Astrocyte of the cerebellum (primary cell): ENCODE results near the gene SERPINF2.

Experiments
- DNase-seq: peaks from one replicate; pipeline ENCODE4 v3.0.0-alpha.2; 2011; ENCODE audit warnings: low read depth
- H3K4me3 ChIP-seq: 2 replicates; pipeline ENCODE4 v1.5.1; 2011; ENCODE audit warnings: mild to moderate bottlenecking, low read depth, low read length, moderate library complexity
- in situ Hi-C: cut with HindIII; loops from 2 replicates; pipeline ENCODE4 v1.10.0; 2017; ENCODE audit warnings: low sequenced_read_pairs
- TF ChIP-seq, protein P1 (sequence below): IDR thresholded peaks from 2 replicates; pipeline ENCODE4 v1.5.1; 2012; ENCODE audit warnings: low read length, low read depth, moderate library complexity, mild to moderate bottlenecking; ENCODE audit errors: missing control alignments

Gene SERPINF2

GRCh38 chr17:1753767-1754429 is 11.2 kb downstream of the SERPINF2 start:
- in situ Hi-C loops: no loop called here
- no peak overlapping the region for H3K4me3 ChIP-seq
- no peak for DNase-seq
- TF ChIP-seq, protein P1, sequence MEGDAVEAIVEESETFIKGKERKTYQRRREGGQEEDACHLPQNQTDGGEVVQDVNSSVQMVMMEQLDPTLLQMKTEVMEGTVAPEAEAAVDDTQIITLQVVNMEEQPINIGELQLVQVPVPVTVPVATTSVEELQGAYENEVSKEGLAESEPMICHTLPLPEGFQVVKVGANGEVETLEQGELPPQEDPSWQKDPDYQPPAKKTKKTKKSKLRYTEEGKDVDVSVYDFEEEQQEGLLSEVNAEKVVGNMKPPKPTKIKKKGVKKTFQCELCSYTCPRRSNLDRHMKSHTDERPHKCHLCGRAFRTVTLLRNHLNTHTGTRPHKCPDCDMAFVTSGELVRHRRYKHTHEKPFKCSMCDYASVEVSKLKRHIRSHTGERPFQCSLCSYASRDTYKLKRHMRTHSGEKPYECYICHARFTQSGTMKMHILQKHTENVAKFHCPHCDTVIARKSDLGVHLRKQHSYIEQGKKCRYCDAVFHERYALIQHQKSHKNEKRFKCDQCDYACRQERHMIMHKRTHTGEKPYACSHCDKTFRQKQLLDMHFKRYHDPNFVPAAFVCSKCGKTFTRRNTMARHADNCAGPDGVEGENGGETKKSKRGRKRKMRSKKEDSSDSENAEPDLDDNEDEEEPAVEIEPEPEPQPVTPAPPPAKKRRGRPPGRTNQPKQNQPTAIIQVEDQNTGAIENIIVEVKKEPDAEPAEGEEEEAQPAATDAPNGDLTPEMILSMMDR: no peak

GRCh38 chr17:1754430-1755112 is 11.9 kb downstream of the SERPINF2 start:
- TF ChIP-seq, protein P1: no peak
- H3K4me3 ChIP-seq: no peak overlapping the region
- no peak for DNase-seq
- in situ Hi-C loops: no loop called here

GRCh38 chr17:1755252-1755826 is 12.7 kb downstream of the SERPINF2 start:
- in situ Hi-C loops: no loop called here
- no peak for DNase-seq
- H3K4me3 ChIP-seq: no peak overlapping the region
- TF ChIP-seq, protein P1: no peak

- H3K4me3 ChIP-seq: no peak overlapping the region
- no peak for DNase-seq
- in situ Hi-C loops: no loop called here
Measured at GRCh38 chr17:1755827-1756262, 13.2 kb downstream of the SERPINF2 start.

DNA sequence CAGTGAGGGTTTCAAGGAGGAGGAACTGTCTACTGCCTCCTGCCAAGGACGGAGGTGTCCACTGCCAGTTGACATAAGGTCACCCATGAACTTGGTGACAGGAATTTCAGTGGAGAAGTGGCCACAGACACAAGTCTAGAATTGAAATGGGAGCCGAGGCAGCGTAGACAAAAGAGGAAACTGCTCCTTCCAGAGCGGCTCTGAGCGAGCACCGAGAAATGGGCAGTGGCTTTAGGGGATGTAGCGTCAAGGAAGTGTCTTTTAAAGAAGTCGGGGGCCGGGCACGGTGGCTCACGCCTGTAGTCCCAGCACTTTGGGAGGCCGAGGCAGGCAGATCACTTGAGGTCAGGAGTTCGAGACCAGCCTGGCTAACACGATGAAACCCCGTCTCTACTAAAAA is 16.1 kb downstream of the SERPINF2 start:
- in situ Hi-C loops: no loop called here
- no peak for DNase-seq
- H3K4me3 ChIP-seq: no peak overlapping the region
- TF ChIP-seq, protein P1: no peak

More at GRCh38 chr17:1755827-1756262, 13.2 kb downstream of the SERPINF2 start:
- TF ChIP-seq, protein P1: no peak

- in situ Hi-C loops: no loop called here
- DNase-seq: no peak
- H3K4me3 ChIP-seq: no peak overlapping the region
- TF ChIP-seq, protein P1: no peak
Measured at GRCh38 chr17:1759529-1759928, 16.9 kb downstream of the SERPINF2 start.
